Mesothelial cell of epicardium (in vitro differentiated cells): Measurements from ENCODE around the gene KLHL25. TPM values are rescaled to one million over a fixed set of nuclear protein-coding genes. Genes with fewer than 3 reads are reported as not detected.

Source experiments
- DNase-seq, 2 experiments: peaks; one replicate each; pipeline ENCODE4 v3.0.0; 2021; ENCODE audit warnings: low spot score in 2 of 2; ENCODE audit not compliant: unreplicated experiment in 2 of 2
- H3K27ac Mint-ChIP-seq: 2 replicates; pipeline ENCODE4 v1.8.0; 2021; ENCODE audit warnings: mixed read lengths
- H3K27me3 Mint-ChIP-seq: 2 replicates; pipeline ENCODE4 v1.8.0; 2021; ENCODE audit warnings: low read depth, mixed read lengths
- H3K36me3 Mint-ChIP-seq: 2 replicates; pipeline ENCODE4 v1.8.0; 2021; ENCODE audit warnings: mixed read lengths
- H3K4me1 Mint-ChIP-seq: 2 replicates; pipeline ENCODE4 v1.8.0; 2021; ENCODE audit warnings: mixed read lengths
- H3K4me3 Mint-ChIP-seq: 2 replicates; pipeline ENCODE4 v1.8.0; 2021; ENCODE audit warnings: mild to moderate bottlenecking, moderate library complexity, mixed read lengths
- H3K9me3 Mint-ChIP-seq: 2 replicates; pipeline ENCODE4 v1.8.0; 2021; ENCODE audit warnings: mixed read lengths
- total RNA-seq: library from RNA; stranded (reverse); gene quantifications from 3 replicates; pipeline ENCODE4 v1.2.1, GENCODE V29; 2021
- TF ChIP-seq, protein P1 (sequence below): fragments of 200-600 bp; sonication (generic); IDR thresholded peaks from one replicate; pipeline ENCODE4 v1.5.0; 2021; ENCODE audit warnings: antibody characterized with exemption; ENCODE audit not compliant: unreplicated experiment

Gene KLHL25
- total RNA-seq, 1 donor from 2014 or later: 8.0 TPM

DNA sequence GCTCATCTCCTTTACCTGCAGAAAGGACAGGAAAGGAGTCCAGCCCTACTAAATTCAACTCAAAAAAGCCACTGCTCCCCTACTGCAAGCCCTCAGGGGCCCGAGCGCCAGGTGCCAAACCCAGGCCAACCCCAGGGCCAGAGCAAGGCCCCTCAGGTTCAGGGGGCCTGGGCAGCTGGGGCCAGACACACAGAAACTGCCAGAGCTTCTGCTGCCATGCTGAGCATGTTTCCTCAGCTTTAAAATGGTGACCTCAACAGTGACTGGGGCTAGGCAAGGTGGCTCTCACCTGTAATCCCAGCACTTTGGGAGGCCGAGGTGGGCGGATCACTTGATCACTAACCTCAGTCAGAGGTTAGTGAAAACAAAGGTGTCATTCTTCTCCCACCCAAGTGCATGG is 38.8 kb downstream of the KLHL25 start:
- Mint-ChIP-seq H3K4me1 (peaks cover 13% of the 10 kb centered on the region), H3K36me3 (peaks cover 3% of the 10 kb centered on the region), H3K27ac (no peak overlapping the region), H3K4me3 (no peak overlapping the region), H3K9me3 (no peaks in the 10 kb centered on the region), H3K27me3 (no peaks in the 10 kb centered on the region)
- TF ChIP-seq, protein P1, sequence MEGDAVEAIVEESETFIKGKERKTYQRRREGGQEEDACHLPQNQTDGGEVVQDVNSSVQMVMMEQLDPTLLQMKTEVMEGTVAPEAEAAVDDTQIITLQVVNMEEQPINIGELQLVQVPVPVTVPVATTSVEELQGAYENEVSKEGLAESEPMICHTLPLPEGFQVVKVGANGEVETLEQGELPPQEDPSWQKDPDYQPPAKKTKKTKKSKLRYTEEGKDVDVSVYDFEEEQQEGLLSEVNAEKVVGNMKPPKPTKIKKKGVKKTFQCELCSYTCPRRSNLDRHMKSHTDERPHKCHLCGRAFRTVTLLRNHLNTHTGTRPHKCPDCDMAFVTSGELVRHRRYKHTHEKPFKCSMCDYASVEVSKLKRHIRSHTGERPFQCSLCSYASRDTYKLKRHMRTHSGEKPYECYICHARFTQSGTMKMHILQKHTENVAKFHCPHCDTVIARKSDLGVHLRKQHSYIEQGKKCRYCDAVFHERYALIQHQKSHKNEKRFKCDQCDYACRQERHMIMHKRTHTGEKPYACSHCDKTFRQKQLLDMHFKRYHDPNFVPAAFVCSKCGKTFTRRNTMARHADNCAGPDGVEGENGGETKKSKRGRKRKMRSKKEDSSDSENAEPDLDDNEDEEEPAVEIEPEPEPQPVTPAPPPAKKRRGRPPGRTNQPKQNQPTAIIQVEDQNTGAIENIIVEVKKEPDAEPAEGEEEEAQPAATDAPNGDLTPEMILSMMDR: no peak
- no peak for DNase-seq

DNA sequence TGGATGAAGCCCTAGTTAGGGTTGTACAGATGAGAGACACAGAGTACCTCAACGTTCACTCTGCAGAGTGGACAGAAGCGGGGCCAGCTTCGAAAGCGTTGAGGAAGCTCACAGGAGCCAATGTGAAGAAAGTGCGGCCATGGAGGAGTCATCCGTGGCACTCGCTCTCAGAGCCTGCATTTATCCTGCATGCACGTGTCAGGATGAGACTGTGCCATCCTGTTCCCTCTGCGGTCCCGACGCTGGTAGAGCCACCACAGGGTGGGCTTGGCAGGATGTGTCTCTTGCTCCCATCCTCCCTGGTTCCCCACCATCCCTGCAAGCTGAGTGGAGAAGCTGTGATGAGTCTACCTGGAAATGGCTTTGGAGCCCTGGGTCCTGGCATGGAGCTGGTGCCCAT is 39.3 kb downstream of the KLHL25 start:
- Mint-ChIP-seq H3K27me3 (no peaks in the 10 kb centered on the region), H3K36me3 (peaks cover 3% of the 10 kb centered on the region), H3K4me1 (peaks cover 18% of the 10 kb centered on the region), H3K9me3 (no peaks in the 10 kb centered on the region), H3K4me3 (no peak overlapping the region), H3K27ac (no peak overlapping the region)
- TF ChIP-seq, protein P1: no peak
- no peak for DNase-seq

DNA sequence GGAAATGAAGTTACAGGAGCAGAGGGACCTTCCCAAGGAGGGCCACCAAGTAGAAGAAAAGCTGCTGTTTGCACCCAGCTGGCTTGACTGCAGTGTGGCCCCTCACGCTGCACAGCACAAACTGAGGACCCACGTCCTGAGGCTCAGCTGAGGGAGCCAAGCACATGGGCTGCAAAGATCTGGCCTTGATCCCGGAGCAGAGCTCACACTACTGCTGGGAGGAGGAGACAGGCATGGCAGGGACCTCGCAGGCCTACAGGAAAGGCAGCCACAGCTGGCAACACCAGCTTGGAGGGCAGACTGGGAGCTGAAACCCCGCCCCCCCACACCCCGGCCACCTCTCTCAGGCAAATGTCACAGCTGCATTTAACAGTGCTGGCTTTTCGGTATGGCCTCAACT is 39.7 kb downstream of the KLHL25 start:
- no peak overlapping the region for H3K4me3 Mint-ChIP-seq
- no peaks in the 10 kb centered on the region for H3K27me3 Mint-ChIP-seq
- DNase-seq: no peak
- H3K27ac Mint-ChIP-seq: no peak overlapping the region
- H3K4me1 Mint-ChIP-seq: peaks cover 21% of the 10 kb centered on the region
- TF ChIP-seq, protein P1: no peak
- peaks cover 3% of the 10 kb centered on the region for H3K36me3 Mint-ChIP-seq
- H3K9me3 Mint-ChIP-seq: no peaks in the 10 kb centered on the region

DNA sequence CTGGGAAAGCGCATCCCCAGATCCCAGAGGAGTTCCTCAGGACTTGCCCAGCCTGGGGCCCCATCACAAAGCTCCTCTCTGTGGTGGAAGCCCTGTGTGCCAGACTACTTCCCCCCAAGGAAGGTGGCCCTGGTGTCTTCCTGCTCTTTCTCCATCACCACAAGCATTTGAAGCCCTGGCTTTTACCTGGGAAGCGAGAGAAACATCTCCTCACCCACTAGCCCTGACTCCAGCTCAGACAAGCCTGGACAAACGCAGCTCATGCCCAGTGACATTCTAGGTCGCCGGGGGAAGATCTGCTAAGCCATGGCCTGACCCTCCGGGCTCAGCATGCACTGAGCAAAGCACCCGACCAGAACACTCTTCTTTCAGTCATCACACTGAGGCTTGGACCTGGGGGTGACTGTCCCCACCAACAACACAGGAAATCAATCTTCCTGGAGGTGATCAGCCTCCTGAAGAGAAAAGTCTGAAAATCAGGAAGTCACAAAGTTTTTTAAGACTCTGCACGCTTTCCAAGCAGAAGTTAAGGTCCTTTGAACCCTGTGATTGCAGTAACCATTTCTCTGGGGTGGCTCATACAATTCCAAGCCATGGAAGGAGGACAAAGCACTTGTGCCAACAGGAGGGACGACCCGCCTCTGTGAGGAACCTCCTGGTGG is 40.8 kb downstream of the KLHL25 start:
- H3K9me3 Mint-ChIP-seq: no peaks in the 10 kb centered on the region
- H3K4me1 Mint-ChIP-seq: peaks cover 21% of the 10 kb centered on the region
- no peaks in the 10 kb centered on the region for H3K27me3 Mint-ChIP-seq

DNA sequence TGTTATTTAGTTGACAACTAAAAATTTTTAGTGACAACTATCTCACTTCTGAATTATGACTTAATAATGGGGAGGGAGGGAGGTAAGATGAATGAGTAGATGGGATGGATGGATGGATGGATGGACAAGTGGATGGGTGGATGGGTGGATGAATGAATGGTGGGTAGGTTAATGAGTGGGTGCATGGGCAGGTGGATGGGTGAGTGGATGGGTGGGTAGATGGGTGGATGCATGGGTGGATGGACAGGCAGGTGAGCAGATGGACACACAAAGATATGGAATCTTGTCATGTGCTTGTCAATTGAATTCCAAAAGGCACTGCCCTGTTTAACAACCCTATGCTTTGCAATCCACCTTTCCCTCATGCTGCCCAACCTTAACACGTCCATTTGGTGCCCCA is 41.5 kb downstream of the KLHL25 start:
- no peak for DNase-seq
- H3K9me3 Mint-ChIP-seq: no peaks in the 10 kb centered on the region
- peaks cover 3% of the 10 kb centered on the region for H3K36me3 Mint-ChIP-seq
- no peak overlapping the region for H3K4me3 Mint-ChIP-seq
- TF ChIP-seq, protein P1: no peak
- peaks cover 21% of the 10 kb centered on the region for H3K4me1 Mint-ChIP-seq
- H3K27ac Mint-ChIP-seq: no peak overlapping the region
- no peaks in the 10 kb centered on the region for H3K27me3 Mint-ChIP-seq

More for the DNA sequence above, 40.8 kb downstream of the KLHL25 start:
- TF ChIP-seq, protein P1: no peak
- Mint-ChIP-seq H3K27ac (no peak overlapping the region), H3K4me3 (no peak overlapping the region), H3K36me3 (peaks cover 3% of the 10 kb centered on the region)
- DNase-seq: no peak

DNA sequence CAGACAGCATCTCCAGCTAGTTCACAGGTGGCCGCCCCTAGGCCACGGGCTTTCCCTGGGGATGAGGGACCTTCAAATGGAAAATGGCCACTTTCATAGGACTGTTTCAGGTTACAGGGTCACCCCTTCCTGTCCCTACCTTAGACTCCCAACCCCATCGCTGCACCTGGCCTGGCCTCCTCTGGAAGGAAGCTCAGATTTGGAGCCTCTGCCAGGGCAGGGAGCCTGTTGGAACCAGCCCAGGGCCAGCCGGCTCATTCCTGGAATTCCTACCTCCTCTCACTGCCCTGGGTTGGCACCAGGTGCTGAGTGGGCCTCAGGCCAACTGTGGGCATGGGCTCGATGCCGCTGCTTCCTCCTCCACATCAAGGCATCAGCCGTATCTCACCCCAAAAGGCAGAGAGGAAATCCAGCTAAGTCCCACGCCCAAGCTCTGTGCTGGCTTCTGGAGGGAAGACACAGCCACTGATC is 42.2 kb downstream of the KLHL25 start:
- no peak for DNase-seq
- H3K36me3 Mint-ChIP-seq: peaks cover 3% of the 10 kb centered on the region

More for the DNA sequence above, 42.2 kb downstream of the KLHL25 start:
- no peak overlapping the region for H3K27ac Mint-ChIP-seq
- no peak overlapping the region for H3K4me3 Mint-ChIP-seq
- H3K27me3 Mint-ChIP-seq: no peaks in the 10 kb centered on the region
- H3K9me3 Mint-ChIP-seq: no peaks in the 10 kb centered on the region
- peaks cover 21% of the 10 kb centered on the region for H3K4me1 Mint-ChIP-seq
- TF ChIP-seq, protein P1: no peak
